ENCODE measurements around the gene HHAT.
"Not testable (repeated sequence)": the region's sequence is repeated elsewhere in the genome, so short reads cannot be mapped to it uniquely, and the experiment has no call there.

The HHAT gene

DNA sequence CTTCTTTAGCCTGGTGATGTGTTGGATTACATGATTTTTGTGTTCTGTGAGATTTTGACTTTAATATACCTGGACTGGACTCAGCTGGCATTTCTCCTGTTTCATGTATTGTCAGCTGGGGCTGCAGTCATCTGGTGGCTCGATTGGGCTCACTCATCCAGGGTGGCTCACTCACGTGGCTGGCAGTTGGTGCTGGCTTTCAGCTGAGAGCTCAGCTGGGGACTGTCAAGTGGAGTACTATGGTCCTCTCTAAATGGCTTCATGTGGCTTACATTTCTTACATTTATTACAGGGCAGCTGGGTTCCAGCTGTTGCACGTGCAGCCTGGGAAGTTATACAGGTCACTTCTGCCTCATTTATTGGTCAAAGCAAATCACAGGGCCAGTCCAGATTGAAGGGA is 22.8 kb downstream of the HHAT start:
- H3K4me3 ChIP-seq (ENCODE audit: low read depth, low read length): no peak overlapping the region
- TF ChIP-seq, protein P1, sequence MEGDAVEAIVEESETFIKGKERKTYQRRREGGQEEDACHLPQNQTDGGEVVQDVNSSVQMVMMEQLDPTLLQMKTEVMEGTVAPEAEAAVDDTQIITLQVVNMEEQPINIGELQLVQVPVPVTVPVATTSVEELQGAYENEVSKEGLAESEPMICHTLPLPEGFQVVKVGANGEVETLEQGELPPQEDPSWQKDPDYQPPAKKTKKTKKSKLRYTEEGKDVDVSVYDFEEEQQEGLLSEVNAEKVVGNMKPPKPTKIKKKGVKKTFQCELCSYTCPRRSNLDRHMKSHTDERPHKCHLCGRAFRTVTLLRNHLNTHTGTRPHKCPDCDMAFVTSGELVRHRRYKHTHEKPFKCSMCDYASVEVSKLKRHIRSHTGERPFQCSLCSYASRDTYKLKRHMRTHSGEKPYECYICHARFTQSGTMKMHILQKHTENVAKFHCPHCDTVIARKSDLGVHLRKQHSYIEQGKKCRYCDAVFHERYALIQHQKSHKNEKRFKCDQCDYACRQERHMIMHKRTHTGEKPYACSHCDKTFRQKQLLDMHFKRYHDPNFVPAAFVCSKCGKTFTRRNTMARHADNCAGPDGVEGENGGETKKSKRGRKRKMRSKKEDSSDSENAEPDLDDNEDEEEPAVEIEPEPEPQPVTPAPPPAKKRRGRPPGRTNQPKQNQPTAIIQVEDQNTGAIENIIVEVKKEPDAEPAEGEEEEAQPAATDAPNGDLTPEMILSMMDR (IDR thresholded peaks at IDR 0.05; ENCODE audit: insufficient read depth, low read depth, low read length, missing control alignments): no peak
- DNase-seq (ENCODE audit: low read depth): no peak

- no peak for DNase-seq (ENCODE audit: low read depth)
- TF ChIP-seq, protein P1 (IDR thresholded peaks at IDR 0.05; ENCODE audit: insufficient read depth, low read depth, low read length, missing control alignments): no peak
- no peak overlapping the region for H3K4me3 ChIP-seq (ENCODE audit: low read depth, low read length)
Measured at GRCh38 chr1:210352575-210352974, 23.9 kb downstream of the HHAT start.

GRCh38 chr1:210354305-210354704 is 25.6 kb downstream of the HHAT start:
- not testable (repeated sequence) for DNase-seq (ENCODE audit: low read depth); H3K4me3 ChIP-seq (ENCODE audit: low read depth, low read length)

- TF ChIP-seq, protein P1 (IDR thresholded peaks at IDR 0.05; ENCODE audit: insufficient read depth, low read depth, low read length, missing control alignments): no peak
- no peak for DNase-seq (ENCODE audit: low read depth)
- H3K4me3 ChIP-seq (ENCODE audit: low read depth, low read length): no peak overlapping the region
Measured at GRCh38 chr1:210358626-210359025, 29.9 kb downstream of the HHAT start.

DNA sequence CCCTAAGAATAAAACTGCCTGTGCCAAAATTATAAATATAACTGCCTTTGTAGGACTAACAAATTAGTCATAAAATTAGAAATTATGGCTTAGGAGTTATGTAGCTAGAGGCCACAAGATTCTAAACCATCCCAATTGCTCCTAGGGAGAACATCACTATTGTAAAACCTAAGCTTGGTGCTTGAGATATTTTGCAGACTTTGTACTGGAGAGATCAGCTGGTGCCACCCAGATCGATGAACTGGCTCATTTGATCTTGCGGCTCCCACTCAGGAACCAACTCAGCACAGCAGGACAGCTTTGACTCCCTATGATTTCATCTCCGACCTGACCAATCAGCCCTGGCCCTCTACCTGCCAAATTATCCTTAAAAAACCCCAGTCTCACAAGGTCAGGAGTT is 30.6 kb downstream of the HHAT start:
- H3K4me3 ChIP-seq (ENCODE audit: low read depth, low read length): no peak overlapping the region
- no peak for DNase-seq (ENCODE audit: low read depth)
- TF ChIP-seq, protein P1 (IDR thresholded peaks at IDR 0.05; ENCODE audit: insufficient read depth, low read depth, low read length, missing control alignments): no peak

DNA sequence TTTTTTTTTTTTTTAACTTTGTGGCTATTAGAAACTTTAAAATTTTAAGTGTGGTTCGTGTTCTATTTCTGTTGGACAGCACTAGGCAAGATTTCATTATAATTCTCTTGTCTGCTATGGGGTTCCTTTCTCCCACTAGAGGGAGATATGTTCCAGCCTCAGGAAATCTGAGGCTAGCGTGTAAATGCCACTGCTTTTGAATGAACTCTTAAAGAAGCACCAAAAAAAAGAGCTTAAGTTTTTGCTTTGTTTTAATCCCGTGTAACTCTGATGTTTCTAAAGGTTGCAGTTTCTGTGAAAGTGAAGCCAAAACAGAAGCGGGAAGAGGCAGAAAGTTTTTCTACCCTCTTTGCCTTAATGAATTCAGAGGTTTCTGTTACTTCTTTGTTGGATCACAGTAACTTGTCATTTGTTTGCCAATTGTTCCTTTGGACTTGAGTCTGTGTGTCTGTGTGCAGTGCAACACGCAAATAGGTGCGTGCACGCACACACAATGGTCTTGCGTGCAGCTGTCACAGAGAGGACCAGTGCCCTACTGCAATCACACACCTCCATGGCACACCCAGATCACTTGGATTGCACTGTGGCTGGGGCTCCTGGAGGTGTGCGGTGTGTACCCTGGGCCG is 32.3 kb downstream of the HHAT start:
- TF ChIP-seq, protein P1 (IDR thresholded peaks at IDR 0.05; ENCODE audit: insufficient read depth, low read depth, low read length, missing control alignments): peak; percentile 49
- H3K4me3 ChIP-seq (ENCODE audit: low read depth, low read length): no peak overlapping the region
- peak; percentile 45 for DNase-seq (ENCODE audit: low read depth)

DNA sequence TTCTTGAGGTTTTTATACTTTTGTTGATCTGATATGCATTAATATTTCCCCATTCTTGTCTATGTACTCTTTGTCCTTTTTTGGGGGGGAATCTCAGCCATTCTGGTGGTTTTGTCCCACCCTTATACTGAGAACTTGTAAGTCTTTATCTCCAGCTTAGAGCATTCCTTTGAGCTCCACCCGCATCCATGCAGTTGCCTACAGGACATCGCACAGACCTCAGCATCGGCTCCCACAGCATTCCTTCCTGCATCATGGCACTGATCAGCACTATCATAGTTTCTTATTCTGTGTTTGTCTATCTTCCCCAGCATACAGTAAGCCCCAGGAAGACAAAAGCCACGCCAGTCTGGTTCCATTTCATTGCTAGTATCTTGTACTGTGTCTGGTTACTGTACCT is 33.0 kb downstream of the HHAT start:
- TF ChIP-seq, protein P1 (IDR thresholded peaks at IDR 0.05; ENCODE audit: insufficient read depth, low read depth, low read length, missing control alignments): no peak
- DNase-seq (ENCODE audit: low read depth): no peak
- H3K4me3 ChIP-seq (ENCODE audit: low read depth, low read length): no peak overlapping the region

Measured in GM12865 (cell line).